Fibroblast of the conjunctiva (primary cell): ENCODE data around the gene LDB2.

Experiments used
- DNase-seq: peaks from one replicate; pipeline ENCODE4 v3.0.0-alpha.2; 2010; ENCODE audit warnings: low read depth

The LDB2 gene

GRCh38 chr4:16843831-16844508 lies 54.5 kb downstream of the LDB2 start:
- DNase-seq = peak; percentile 87

GRCh38 chr4:16838226-16838875 lies 60.1 kb downstream of the LDB2 start:
- no peak for DNase-seq

GRCh38 chr4:16837475-16837874 lies 61.0 kb downstream of the LDB2 start:
- no peak for DNase-seq

GRCh38 chr4:16836324-16836723 lies 62.1 kb downstream of the LDB2 start:
- no peak for DNase-seq

GRCh38 chr4:16835597-16836247 lies 62.7 kb downstream of the LDB2 start:
- DNase-seq = no peak

- no peak for DNase-seq
Observed at GRCh38 chr4:16834814-16835213, 63.6 kb downstream of the LDB2 start.

GRCh38 chr4:16833722-16834121 lies 64.7 kb downstream of the LDB2 start:
- no peak for DNase-seq

GRCh38 chr4:16830081-16830480 lies 68.4 kb downstream of the LDB2 start:
- no peak for DNase-seq

GRCh38 chr4:16827794-16828724 lies 70.4 kb downstream of the LDB2 start:
- DNase-seq = no peak

- DNase-seq = no peak
Observed at GRCh38 chr4:16827045-16827444, 71.4 kb downstream of the LDB2 start.

- no peak for DNase-seq
Observed at GRCh38 chr4:16826406-16826910, 72.0 kb downstream of the LDB2 start.

- no peak for DNase-seq
Observed at GRCh38 chr4:16824278-16824806, 74.1 kb downstream of the LDB2 start.

- DNase-seq = no peak
Observed at GRCh38 chr4:16820329-16820728, 78.1 kb downstream of the LDB2 start.

- DNase-seq = no peak
Observed at GRCh38 chr4:16819652-16820051, 78.8 kb downstream of the LDB2 start.

GRCh38 chr4:16818005-16818404 lies 80.4 kb downstream of the LDB2 start:
- DNase-seq = no peak

GRCh38 chr4:16817286-16817685 lies 81.2 kb downstream of the LDB2 start:
- no peak for DNase-seq

- DNase-seq = no peak
Observed at GRCh38 chr4:16814361-16814760, 84.1 kb downstream of the LDB2 start.

- DNase-seq = no peak
Observed at GRCh38 chr4:16812041-16812440, 86.4 kb downstream of the LDB2 start.

- no peak for DNase-seq
Observed at GRCh38 chr4:16809943-16810342, 88.5 kb downstream of the LDB2 start.

GRCh38 chr4:16809064-16809463 lies 89.4 kb downstream of the LDB2 start:
- DNase-seq = no peak

GRCh38 chr4:16807355-16807754 lies 91.1 kb downstream of the LDB2 start:
- DNase-seq = no peak

- DNase-seq = no peak
Observed at GRCh38 chr4:16804581-16804980, 93.9 kb downstream of the LDB2 start.
